GM19023 (cell line): ENCODE results near the gene CBY1.
A peak's percentile ranks its signal among the peaks of the same experiment; 100 is the strongest.

ENCODE experiments used
- ATAC-seq: cut with Tn5 transposase; IDR thresholded peaks from one replicate; pipeline ENCODE4 v1.9.1; 2021; ENCODE audit warnings: mild to moderate bottlenecking, moderate library complexity; ENCODE audit not compliant: unreplicated experiment

CBY1 gene

GRCh38 chr22:38649841-38650522 lies 6.5 kb upstream of the CBY1 start:
- ATAC-seq: no peak

GRCh38 chr22:38652859-38653258 lies 3.6 kb upstream of the CBY1 start:
- ATAC-seq: no peak

- no peak for ATAC-seq
Measured at GRCh38 chr22:38653741-38654140, 2.7 kb upstream of the CBY1 start.

GRCh38 chr22:38655519-38656255 lies 751 bp upstream of the CBY1 start:
- no peak for ATAC-seq

- ATAC-seq: no peak
Measured at GRCh38 chr22:38657045-38657909, 839 bp downstream of the CBY1 start.

GRCh38 chr22:38674888-38675287 lies 18.4 kb downstream of the CBY1 start:
- ATAC-seq: no peak

GRCh38 chr22:38675833-38676232 lies 19.4 kb downstream of the CBY1 start:
- ATAC-seq: no peak

- ATAC-seq: peak; percentile 96
Measured at GRCh38 chr22:38681582-38682335, 25.3 kb downstream of the CBY1 start, which contains the start of gene TOMM22. Gene TOMM22 (plus strand): TSS chr22:38681957. CDS start chr22:38681979, 22 bp downstream.

- ATAC-seq: no peak
Measured at GRCh38 chr22:38684895-38685294, 28.5 kb downstream of the CBY1 start.

GRCh38 chr22:38685761-38686160 lies 29.3 kb downstream of the CBY1 start:
- no peak for ATAC-seq

- ATAC-seq: no peak
Measured at GRCh38 chr22:38689651-38690050, 33.2 kb downstream of the CBY1 start.

- ATAC-seq: no peak
Measured at GRCh38 chr22:38694049-38694448, 37.6 kb downstream of the CBY1 start.

- no peak for ATAC-seq
Measured at GRCh38 chr22:38694940-38695339, 38.5 kb downstream of the CBY1 start.

- ATAC-seq: no peak
Measured at GRCh38 chr22:38696606-38697424, 40.4 kb downstream of the CBY1 start.

GRCh38 chr22:38697425-38698089 lies 41.1 kb downstream of the CBY1 start:
- no peak for ATAC-seq

GRCh38 chr22:38698407-38699094 lies 42.1 kb downstream of the CBY1 start:
- no peak for ATAC-seq

- no peak for ATAC-seq
Measured at GRCh38 chr22:38699143-38699542, 42.7 kb downstream of the CBY1 start.

- ATAC-seq: no peak
Measured at GRCh38 chr22:38699784-38700183, 43.3 kb downstream of the CBY1 start.
